ENCODE measurements around the gene ARID4B.

The ARID4B gene

DNA sequence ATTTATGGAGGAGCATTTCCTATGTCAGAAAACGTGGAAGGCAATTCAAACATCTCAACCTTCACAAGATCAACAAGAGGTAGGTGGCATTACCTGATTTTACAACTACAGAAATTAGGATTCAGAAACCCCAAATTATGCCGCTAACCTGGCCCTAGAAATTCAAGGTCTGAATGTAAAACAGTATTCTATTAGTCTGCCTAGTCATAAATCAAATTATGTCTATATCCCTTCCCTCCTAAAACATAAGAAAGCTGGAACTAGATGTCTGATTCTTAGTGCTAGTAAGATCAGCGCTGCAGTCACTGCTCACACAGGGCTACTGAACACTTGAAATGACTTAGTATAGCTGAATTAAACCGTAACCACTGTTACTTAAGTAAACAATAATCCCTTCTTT is 200.8 kb downstream of the ARID4B start:
- no peak for DNase-seq (ENCODE audit: low spot score)
- TF ChIP-seq, protein P1, sequence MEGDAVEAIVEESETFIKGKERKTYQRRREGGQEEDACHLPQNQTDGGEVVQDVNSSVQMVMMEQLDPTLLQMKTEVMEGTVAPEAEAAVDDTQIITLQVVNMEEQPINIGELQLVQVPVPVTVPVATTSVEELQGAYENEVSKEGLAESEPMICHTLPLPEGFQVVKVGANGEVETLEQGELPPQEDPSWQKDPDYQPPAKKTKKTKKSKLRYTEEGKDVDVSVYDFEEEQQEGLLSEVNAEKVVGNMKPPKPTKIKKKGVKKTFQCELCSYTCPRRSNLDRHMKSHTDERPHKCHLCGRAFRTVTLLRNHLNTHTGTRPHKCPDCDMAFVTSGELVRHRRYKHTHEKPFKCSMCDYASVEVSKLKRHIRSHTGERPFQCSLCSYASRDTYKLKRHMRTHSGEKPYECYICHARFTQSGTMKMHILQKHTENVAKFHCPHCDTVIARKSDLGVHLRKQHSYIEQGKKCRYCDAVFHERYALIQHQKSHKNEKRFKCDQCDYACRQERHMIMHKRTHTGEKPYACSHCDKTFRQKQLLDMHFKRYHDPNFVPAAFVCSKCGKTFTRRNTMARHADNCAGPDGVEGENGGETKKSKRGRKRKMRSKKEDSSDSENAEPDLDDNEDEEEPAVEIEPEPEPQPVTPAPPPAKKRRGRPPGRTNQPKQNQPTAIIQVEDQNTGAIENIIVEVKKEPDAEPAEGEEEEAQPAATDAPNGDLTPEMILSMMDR (IDR thresholded peaks at IDR 0.05; ENCODE audit: extremely low read depth, missing control alignments), result no peak

- TF ChIP-seq, protein P1 (IDR thresholded peaks at IDR 0.05; ENCODE audit: extremely low read depth, missing control alignments), result no peak
Observed at GRCh38 chr1:235124665-235125064, 203.3 kb downstream of the ARID4B start.

GRCh38 chr1:235124111-235124510 is 203.9 kb downstream of the ARID4B start:
- TF ChIP-seq, protein P1 (IDR thresholded peaks at IDR 0.05; ENCODE audit: extremely low read depth, missing control alignments), result no peak
- no peak for DNase-seq (ENCODE audit: low spot score)

More at GRCh38 chr1:235124665-235125064, 203.3 kb downstream of the ARID4B start:
- DNase-seq (ENCODE audit: low spot score), result no peak

DNA sequence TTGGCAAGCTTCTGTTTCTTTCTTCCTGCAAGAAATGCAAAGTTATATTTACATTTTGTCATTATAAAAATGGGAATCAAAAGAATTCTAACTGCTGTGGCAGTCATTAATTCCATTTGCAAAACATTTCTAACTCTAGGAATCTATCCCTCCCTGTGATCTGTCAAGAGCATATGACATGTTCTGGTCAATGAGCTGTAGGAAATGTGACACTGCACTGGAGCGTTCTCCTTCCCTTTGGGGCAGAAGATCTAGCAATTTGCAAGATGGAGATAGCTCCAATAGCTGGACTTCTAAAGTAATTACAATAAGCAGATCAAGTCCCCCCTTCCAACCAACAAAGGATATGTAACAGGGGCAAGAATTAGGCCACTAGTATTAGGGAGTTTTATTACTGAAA is 205.6 kb downstream of the ARID4B start:
- TF ChIP-seq, protein P1 (IDR thresholded peaks at IDR 0.05; ENCODE audit: extremely low read depth, missing control alignments), result no peak
- no peak for DNase-seq (ENCODE audit: low spot score)

All from GM20000 (cell line).